Measurements from ENCODE around the gene ZNHIT1. TPM values are rescaled to one million over a fixed set of nuclear protein-coding genes. Genes with fewer than 3 reads are reported as not detected.

Gene ZNHIT1
- polyA plus RNA-seq, 1 of the 3 experiments (the other 2 are of a cell fraction) = 101 TPM

DNA sequence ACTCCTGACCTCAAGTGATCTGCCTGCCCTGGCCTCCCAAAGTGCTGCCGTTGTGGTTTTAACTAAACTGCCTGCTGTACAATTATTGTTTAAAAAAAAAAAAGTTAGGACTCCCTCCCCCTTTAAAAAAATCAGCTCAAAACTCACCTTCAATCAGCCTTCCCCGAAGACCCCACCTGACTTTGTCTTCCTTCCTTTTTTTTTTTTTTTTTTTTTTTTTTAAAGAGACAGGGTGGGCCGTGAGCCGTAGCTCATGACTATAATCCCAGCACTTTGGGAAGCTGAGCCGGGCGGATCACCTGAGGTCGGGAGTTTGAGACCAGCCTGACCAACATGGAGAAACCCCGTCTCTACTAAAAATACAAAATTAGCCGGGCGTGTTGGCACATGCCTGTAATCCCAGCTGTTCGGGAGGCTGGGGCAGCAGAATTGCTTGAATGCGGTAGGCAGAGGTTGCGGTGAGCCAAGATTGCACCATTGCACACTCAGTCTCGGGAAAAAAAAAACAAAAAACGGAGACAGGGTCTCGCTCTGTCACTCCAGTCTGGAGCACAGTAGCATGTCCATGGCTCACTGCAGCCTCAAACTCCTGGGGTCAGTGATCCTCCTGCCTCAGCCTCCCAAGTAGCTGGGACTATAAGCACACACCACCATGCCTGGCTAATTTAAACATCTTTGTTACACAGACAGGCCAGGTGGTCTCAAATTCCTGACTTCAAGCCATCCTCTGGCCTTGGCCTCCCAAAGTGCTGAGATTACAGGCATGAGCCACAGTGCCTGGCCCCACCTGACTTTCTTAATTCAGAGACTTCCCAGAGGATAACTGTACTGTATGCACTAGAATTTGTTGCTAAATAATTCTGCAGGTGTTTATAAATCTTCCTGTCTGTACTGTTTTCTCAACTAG is 23.7 kb downstream of the ZNHIT1 start:
- Histone ChIP-seq H3K36me3 (replicated peaks in 1 of 2; ENCODE audit: control insufficient read depth in 1 of 2, insufficient read depth in 2 of 2, low read length in 1 of 2) (peaks cover 35 to 42% of the 10 kb centered on the region in 2 experiments), H3K9ac (no peak overlapping the region), H3K27me3 (ENCODE audit: insufficient read depth) (no peaks in the 10 kb centered on the region), H3K4me1 (ENCODE audit: control insufficient read depth in 1 of 2, insufficient read depth in 2 of 2, low read depth in 1 of 2, low read length in 1 of 2) (peaks cover 7 to 14% of the 10 kb centered on the region in 2 experiments; a peak in 1 of 4 replicates), H2AFZ (ENCODE audit: low read depth) (no peak overlapping the region), H3K9me2 (no peaks in the 10 kb centered on the region), H3F3A (replicated peaks; ENCODE audit: insufficient read depth) (peaks cover 8% of the 10 kb centered on the region), H3K79me2 (ENCODE audit: insufficient read depth) (peaks cover 57% of the 10 kb centered on the region), H3K4me2 (no peak overlapping the region), H3K9me3 (no peaks in the 10 kb centered on the region), H3K27ac (ENCODE audit: low read depth in 2 of 2, low read length in 1 of 2) (no peak overlapping the region), H4K20me1 (ENCODE audit: insufficient read depth) (peaks cover 12% of the 10 kb centered on the region; the same call in 1 of the 2 replicates), H3K4me3 (ENCODE audit: low read depth in 2 of 2, low read length in 1 of 2) (no peak overlapping the region)
- ChIA-PET POLR2A (interaction anchor here (0.6 to 0.7 kb wide), 3 partner anchors 25 to 73 kb away, joined by 3 to 5 read pairs (median 3); no protein-coding TSS in a partner anchor), CTCF (interaction anchor here (1.3 to 4.7 kb wide), 6 partner anchors 12 to 115 kb away, joined by 3 to 66 read pairs (median 19); partner anchors contain the start of genes PLOD3, SERPINE1 and ZNHIT1)
- TF ChIP-seq POLR2AphosphoS5 (IDR thresholded peaks at IDR 0.05; ENCODE audit: low read depth, low read length) (no peak), EZH2phosphoT487 (IDR thresholded peaks at IDR 0.05; ENCODE audit: borderline replicate concordance, low read depth) (no peak)
- WGBS (ENCODE audit: low lambda C conversion rate) = 96% methylated on average over 16 of the region's 16 CpGs
- DNase-seq = no peak

DNA sequence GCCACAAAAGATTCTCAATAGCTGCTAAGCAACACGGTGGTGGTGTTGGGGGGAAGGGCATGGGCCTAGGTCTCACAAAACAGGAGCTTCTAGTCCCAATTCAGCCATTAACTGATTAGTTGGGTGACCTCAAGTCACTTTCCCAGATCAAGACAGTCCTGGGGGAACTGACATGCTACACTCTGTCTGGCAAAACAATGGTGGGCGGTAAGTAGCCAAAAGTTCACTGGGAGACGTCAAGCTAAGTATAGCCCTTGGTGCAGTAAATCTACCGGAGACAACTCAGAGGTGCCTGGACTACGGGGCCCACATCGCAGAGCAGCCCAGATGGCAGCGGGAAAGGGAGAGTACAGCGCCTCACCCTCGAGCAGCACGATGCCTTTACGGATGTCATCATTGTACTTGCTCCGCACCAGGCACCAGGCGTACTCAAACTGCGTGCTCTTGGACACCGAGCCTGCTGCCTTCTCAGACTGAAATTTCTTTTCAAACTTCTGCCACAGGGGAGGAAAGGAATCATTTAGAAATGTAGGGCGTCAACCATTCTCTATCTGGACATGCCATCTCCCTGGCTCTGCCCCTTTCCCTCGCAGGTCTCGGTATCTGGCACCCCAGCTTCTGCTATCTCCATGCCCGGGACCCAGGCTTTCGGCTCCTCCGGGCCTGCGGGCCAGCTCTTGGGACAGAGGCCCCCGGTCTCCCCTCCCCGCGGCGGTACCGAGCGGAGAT is 25.8 kb downstream of the ZNHIT1 start:
- WGBS (ENCODE audit: low lambda C conversion rate) = 8% methylated on average over 23 of the region's 28 CpGs
- POLR2A ChIA-PET = interaction anchor here (1.2 to 2.2 kb wide), 7 partner anchors 9 to 100 kb away, joined by 4 to 38 read pairs (median 7); partner anchors contain the start of genes PLOD3, VGF and ZNHIT1
- DNase-seq = peak; percentile 59

More for the DNA sequence above, 25.8 kb downstream of the ZNHIT1 start:
- H3K9me2 ChIP-seq = no peaks in the 10 kb centered on the region
- peak overlapping the region; percentile 68; the same call in 1 of the 2 replicates for H3K9ac ChIP-seq
- peaks cover 75% of the 10 kb centered on the region for H3K79me2 ChIP-seq (ENCODE audit: insufficient read depth)
- peaks cover 7 to 14% of the 10 kb centered on the region in 2 experiments; a peak in 1 of 4 replicates for H3K4me1 ChIP-seq (ENCODE audit: control insufficient read depth in 1 of 2, insufficient read depth in 2 of 2, low read depth in 1 of 2, low read length in 1 of 2)
- H3K9me3 ChIP-seq = no peaks in the 10 kb centered on the region
- peak overlapping the region; percentile 98 for H3K4me2 ChIP-seq
- no peak for TF ChIP-seq FOSL2 (IDR thresholded peaks at IDR 0.05; ENCODE audit: borderline replicate concordance, low read depth)
- TF ChIP-seq RXRA (IDR thresholded peaks at IDR 0.05; ENCODE audit: borderline replicate concordance, low read depth) = no peak
- peak; percentile 58; the same call in 1 of the 2 replicates for TF ChIP-seq RAD21 (IDR thresholded peaks at IDR 0.05; ENCODE audit: low read length)
- 0 out of 2 replicates have a peak, but pooled peaks have one; percentile 41 for TF ChIP-seq TAF1 (IDR thresholded peaks at IDR 0.05; ENCODE audit: borderline replicate concordance, low read depth, low read length)
- H3K27ac ChIP-seq (ENCODE audit: low read depth in 2 of 2, low read length in 1 of 2) = peak overlapping the region; percentile 80 to 93; a peak in 3 of 4 replicates
- H2AFZ ChIP-seq (ENCODE audit: low read depth) = no peak overlapping the region
- CTCF ChIA-PET = interaction anchor here (0.6 to 6.0 kb wide), 55 partner anchors 9 to 391 kb away, joined by 3 to 66 read pairs (median 4); partner anchors contain the start of genes IFT22, NAT16, PLOD3 and SLC12A9
- peaks cover 16% of the 10 kb centered on the region; the same call in 1 of the 2 replicates for H4K20me1 ChIP-seq (ENCODE audit: insufficient read depth)
- peak overlapping the region; percentile 77 to 89 for H3K4me3 ChIP-seq (ENCODE audit: low read depth in 2 of 2, low read length in 1 of 2)
- peaks cover 21 to 42% of the 10 kb centered on the region in 2 experiments for H3K36me3 ChIP-seq (replicated peaks in 1 of 2; ENCODE audit: control insufficient read depth in 1 of 2, insufficient read depth in 2 of 2, low read length in 1 of 2)
- peaks cover 8% of the 10 kb centered on the region for H3F3A ChIP-seq (replicated peaks; ENCODE audit: insufficient read depth)
- H3K27me3 ChIP-seq (ENCODE audit: insufficient read depth) = no peaks in the 10 kb centered on the region
